Measurements from ENCODE around the gene NF1. TPM values are rescaled to one million over a fixed set of nuclear protein-coding genes. Genes with fewer than 3 reads are reported as not detected.

NF1 gene
- total RNA-seq, 1 experiment from 2014 or later = 60.2 TPM

- no peak overlapping the region for H3K4me3 Mint-ChIP-seq (ENCODE audit: unreplicated experiment)
- no peaks in the 10 kb centered on the region for H3K27me3 Mint-ChIP-seq (ENCODE audit: insufficient read depth, unreplicated experiment)
- ChIA-PET CTCF (interaction anchor here (0.8 kb wide), 1 partner anchor 10 kb away, joined by 5 read pairs; no protein-coding TSS in a partner anchor), POLR2A (interaction anchor here (0.9 to 3.8 kb wide), 5 partner anchors 13 to 45 kb away, joined by 5 to 41 read pairs (median 32); partner anchors contain the start of gene NF1)
- no peaks in the 10 kb centered on the region for H3K9me3 Mint-ChIP-seq (ENCODE audit: unreplicated experiment)
- DNase-seq (ENCODE audit: unreplicated experiment) = no peak
- H3K4me1 Mint-ChIP-seq (ENCODE audit: insufficient read depth, unreplicated experiment) = peaks cover 20% of the 10 kb centered on the region
- intact Hi-C loops (cut with micrococcal nuclease) = no loop called here
- peak overlapping the region; percentile 90 for H3K27ac Mint-ChIP-seq (ENCODE audit: low read depth, unreplicated experiment)
- no TSS peak for BruUV-seq (replicated peaks)
- H3K36me3 Mint-ChIP-seq (ENCODE audit: insufficient read depth, unreplicated experiment) = no peaks in the 10 kb centered on the region
- no peak for TF ChIP-seq CTCF (IDR thresholded peaks at IDR 0.05; ENCODE audit: unreplicated experiment)
Measured at GRCh38 chr17:31050948-31051347, 43.8 kb upstream of the NF1 start.

DNA sequence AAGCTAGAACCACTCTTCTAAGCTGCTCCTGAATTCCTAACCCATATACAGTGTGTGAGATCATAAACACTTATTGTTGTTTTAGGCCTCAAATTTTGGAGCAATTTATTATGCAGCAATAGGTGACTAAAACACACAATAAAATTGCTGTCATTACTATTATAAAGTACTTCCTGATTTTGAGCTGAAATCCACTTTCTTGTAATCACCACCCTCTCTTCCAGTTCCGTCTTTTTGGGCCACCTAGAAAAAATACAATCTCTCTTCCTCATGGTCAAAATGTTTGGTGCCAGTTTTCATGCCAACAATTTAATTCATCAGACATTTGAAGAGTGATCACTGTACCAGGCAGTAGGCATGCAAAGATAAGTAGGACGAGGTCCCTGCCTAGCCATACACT is 43.3 kb upstream of the NF1 start:
- ChIA-PET CTCF (no interaction called here), POLR2A (interaction anchor here (0.8 to 3.8 kb wide), 14 partner anchors 10 to 289 kb away, joined by 3 to 41 read pairs (median 10); partner anchors contain the start of gene NF1)
- Mint-ChIP-seq H3K4me1 (ENCODE audit: insufficient read depth, unreplicated experiment) (peaks cover 20% of the 10 kb centered on the region), H3K9me3 (ENCODE audit: unreplicated experiment) (no peaks in the 10 kb centered on the region), H3K4me3 (ENCODE audit: unreplicated experiment) (peak overlapping the region; percentile 65), H3K27me3 (ENCODE audit: insufficient read depth, unreplicated experiment) (no peaks in the 10 kb centered on the region), H3K36me3 (ENCODE audit: insufficient read depth, unreplicated experiment) (no peaks in the 10 kb centered on the region), H3K27ac (ENCODE audit: low read depth, unreplicated experiment) (peak overlapping the region; percentile 90)
- TF ChIP-seq CTCF (IDR thresholded peaks at IDR 0.05; ENCODE audit: unreplicated experiment) = no peak
- intact Hi-C loops (cut with micrococcal nuclease) = no loop called here
- no TSS peak for BruUV-seq (replicated peaks)
- no peak for DNase-seq (ENCODE audit: unreplicated experiment)

DNA sequence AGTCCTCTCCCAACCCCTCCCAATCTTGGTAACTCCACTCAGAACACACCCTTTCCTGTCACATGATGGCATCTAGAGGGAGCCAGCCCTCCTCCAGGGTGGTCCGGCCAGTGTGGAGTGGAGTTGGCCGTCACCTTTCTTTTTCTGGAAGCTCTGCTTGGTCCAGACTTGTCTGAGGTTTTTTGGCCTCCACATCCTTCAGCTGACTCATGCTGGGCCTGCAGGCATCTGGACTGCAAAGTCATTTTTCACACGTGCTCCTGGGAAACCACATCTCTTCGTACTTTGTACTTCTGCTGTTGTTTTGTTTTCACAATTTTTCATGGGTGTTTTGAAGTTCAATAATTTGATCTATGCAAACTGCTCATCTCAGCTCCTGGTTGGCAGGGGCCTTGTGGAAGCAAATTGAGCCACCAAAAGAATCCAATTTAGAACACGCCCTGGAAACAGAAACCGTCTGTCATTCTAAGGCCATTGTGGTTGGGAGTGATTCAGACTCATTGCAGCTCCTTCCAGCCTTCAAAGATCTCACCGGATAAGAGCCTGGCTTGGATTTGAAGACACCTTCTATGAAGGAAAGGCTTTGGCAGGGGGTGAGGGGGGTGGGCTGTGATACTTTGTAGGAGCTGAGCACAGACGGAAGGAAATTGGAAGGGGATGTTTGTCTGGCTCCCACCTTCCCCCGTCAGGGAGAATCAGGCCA is 42.4 kb upstream of the NF1 start:
- no TSS peak for BruUV-seq (replicated peaks)
- intact Hi-C loops (cut with micrococcal nuclease) = no loop called here
- ChIA-PET POLR2A (interaction anchor here (0.5 to 3.8 kb wide), 28 partner anchors 9 to 1966 kb away, joined by 3 to 41 read pairs (median 4); partner anchors contain the start of genes NF1 and RNF135), CTCF (interaction anchor here (0.5 to 1.2 kb wide), 7 partner anchors 9 to 232 kb away, joined by 3 to 6 read pairs (median 4); partner anchors contain the start of gene CRLF3)
- peak; percentile 98 for DNase-seq (ENCODE audit: unreplicated experiment)
- Mint-ChIP-seq H3K4me1 (ENCODE audit: insufficient read depth, unreplicated experiment) (peaks cover 20% of the 10 kb centered on the region), H3K27me3 (ENCODE audit: insufficient read depth, unreplicated experiment) (no peaks in the 10 kb centered on the region), H3K4me3 (ENCODE audit: unreplicated experiment) (peak overlapping the region; percentile 65), H3K36me3 (ENCODE audit: insufficient read depth, unreplicated experiment) (no peaks in the 10 kb centered on the region), H3K27ac (ENCODE audit: low read depth, unreplicated experiment) (peak overlapping the region; percentile 90), H3K9me3 (ENCODE audit: unreplicated experiment) (no peaks in the 10 kb centered on the region)
- no peak for TF ChIP-seq CTCF (IDR thresholded peaks at IDR 0.05; ENCODE audit: unreplicated experiment)

- CTCF ChIA-PET = interaction anchor here (0.8 to 1.2 kb wide), 4 partner anchors 17 to 229 kb away, joined by 4 to 6 read pairs (median 6); partner anchors contain the start of gene CRLF3
- peak overlapping the region; percentile 90 for H3K27ac Mint-ChIP-seq (ENCODE audit: low read depth, unreplicated experiment)
Measured at GRCh38 chr17:31053071-31053470, 41.7 kb upstream of the NF1 start.

More at GRCh38 chr17:31053071-31053470, 41.7 kb upstream of the NF1 start:
- POLR2A ChIA-PET = interaction anchor here (0.6 to 3.8 kb wide), 14 partner anchors 8 to 160 kb away, joined by 3 to 41 read pairs (median 8); partner anchors contain the start of gene NF1
- DNase-seq (ENCODE audit: unreplicated experiment) = no peak
- peak overlapping the region; percentile 65 for H3K4me3 Mint-ChIP-seq (ENCODE audit: unreplicated experiment)
- no TSS peak for BruUV-seq (replicated peaks)
- intact Hi-C loops (cut with micrococcal nuclease) = no loop called here
- peaks cover 20% of the 10 kb centered on the region for H3K4me1 Mint-ChIP-seq (ENCODE audit: insufficient read depth, unreplicated experiment)
- TF ChIP-seq CTCF (IDR thresholded peaks at IDR 0.05; ENCODE audit: unreplicated experiment) = no peak
- H3K36me3 Mint-ChIP-seq (ENCODE audit: insufficient read depth, unreplicated experiment) = no peaks in the 10 kb centered on the region
- H3K9me3 Mint-ChIP-seq (ENCODE audit: unreplicated experiment) = no peaks in the 10 kb centered on the region
- no peaks in the 10 kb centered on the region for H3K27me3 Mint-ChIP-seq (ENCODE audit: insufficient read depth, unreplicated experiment)

Measured in MCF 10A (cell line).